Neural cell (in vitro differentiated cells): ENCODE data around the gene MMP13. TPM values are rescaled to one million over a fixed set of nuclear protein-coding genes. Genes with fewer than 3 reads are reported as not detected.

Source experiments
- H2AFZ ChIP-seq: fragments of 200-600, 300-800 bp; sonication (generic), shearing (Covaris generic); 2 replicates; pipeline ENCODE4 v1.6.0; 2014; ENCODE audit warnings: low read depth, mild to moderate bottlenecking, antibody characterized with exemption, low read length, moderate library complexity
- H3F3A ChIP-seq: fragments of 200-600 bp; shearing (Covaris generic); 2 replicates; pipeline ENCODE4 v1.6.1; 2016; ENCODE audit warnings: mild to moderate bottlenecking, moderate library complexity, mixed read lengths, antibody characterized with exemption, low read length; ENCODE audit not compliant: insufficient read depth, poor library complexity, severe bottlenecking
- H3K27ac ChIP-seq: fragments of 200-600, 300-800 bp; sonication (generic), shearing (Covaris generic); 2 replicates; pipeline ENCODE4 v1.5.1; 2014; ENCODE audit warnings: mild to moderate bottlenecking, low read length, moderate library complexity
- H3K27me3 ChIP-seq: fragments of 300-800, 200-600 bp; sonication (generic), shearing (Covaris generic); 2 replicates; pipeline ENCODE4 v1.6.0; 2014; ENCODE audit warnings: mild to moderate bottlenecking, low read depth, low read length, moderate library complexity; ENCODE audit not compliant: insufficient read depth
- H3K36me3 ChIP-seq: fragments of 300-800, 200-600 bp; sonication (generic), shearing (Covaris generic); 2 replicates; pipeline ENCODE4 v1.5.1; 2014; ENCODE audit warnings: mild to moderate bottlenecking, antibody characterized with exemption, low read length, moderate library complexity; ENCODE audit not compliant: insufficient read depth
- H3K4me2 ChIP-seq: fragments of 300-800, 200-600 bp; sonication (generic), shearing (Covaris generic); 2 replicates; pipeline ENCODE4 v1.6.0; 2014; ENCODE audit warnings: mild to moderate bottlenecking, low read length
- H3K4me3 ChIP-seq: fragments of 300-800, 200-600 bp; sonication (generic), shearing (Covaris generic); 2 replicates; pipeline ENCODE4 v1.5.1; 2014; ENCODE audit warnings: mild to moderate bottlenecking, low read length, moderate library complexity
- H3K79me2 ChIP-seq: fragments of 200-600 bp; shearing (Covaris generic); replicated peaks from 2 replicates; pipeline ENCODE4 v1.6.0; 2014; ENCODE audit warnings: mild to moderate bottlenecking, low read length, moderate library complexity; ENCODE audit not compliant: insufficient read depth
- H3K9ac ChIP-seq: fragments of 300-800, 200-600 bp; sonication (generic), shearing (Covaris generic); 2 replicates; pipeline ENCODE4 v1.6.1; 2016; ENCODE audit warnings: mild to moderate bottlenecking, low read length, mixed read lengths
- H3K9me2 ChIP-seq: fragments of 200-600 bp; shearing (Covaris generic); 2 replicates; pipeline ENCODE4 v1.6.1; 2016; ENCODE audit warnings: mild to moderate bottlenecking, low read length, mixed read lengths; ENCODE audit not compliant: insufficient read depth
- H3K9me3 ChIP-seq: fragments of 200-600, 300-800 bp; sonication (generic), shearing (Covaris generic); 2 replicates; pipeline ENCODE4 v1.6.1; 2016; ENCODE audit warnings: mild to moderate bottlenecking, mixed run types, low read length, moderate library complexity, mixed read lengths
- H4K20me1 ChIP-seq: fragments of 200-600 bp; shearing (Covaris generic); 2 replicates; pipeline ENCODE4 v1.6.1; 2016; ENCODE audit warnings: mild to moderate bottlenecking, mixed run types; ENCODE audit not compliant: insufficient read depth
- CTCF ChIP-seq: fragments of 450-650 bp; IDR thresholded peaks from 2 replicates; pipeline ENCODE4 v1.5.1; 2014; ENCODE audit warnings: antibody characterized with exemption, mild to moderate bottlenecking, moderate library complexity; ENCODE audit not compliant: poor library complexity, severe bottlenecking
- EP300 ChIP-seq: fragments of 450-650 bp; conservative IDR thresholded peaks from 2 replicates; pipeline ENCODE4 v1.6.1; 2014; ENCODE audit warnings: antibody characterized with exemption, mild to moderate bottlenecking, moderate library complexity; ENCODE audit not compliant: poor library complexity, severe bottlenecking
- EZH2 ChIP-seq: fragments of 200-600, 300-800 bp; shearing (Covaris generic), sonication (generic); IDR thresholded peaks from 2 replicates; pipeline ENCODE4 v1.6.1; 2014; ENCODE audit warnings: antibody characterized with exemption, low read length, borderline replicate concordance, mild to moderate bottlenecking; ENCODE audit not compliant: insufficient read depth, poor library complexity, severe bottlenecking
- MXI1 ChIP-seq: fragments of 450-650 bp; conservative IDR thresholded peaks from 2 replicates; pipeline ENCODE4 v1.6.1; 2014; ENCODE audit warnings: antibody characterized with exemption, mild to moderate bottlenecking; ENCODE audit not compliant: poor library complexity, severe bottlenecking
- POLR2AphosphoS5 ChIP-seq: IDR thresholded peaks from 2 replicates; pipeline ENCODE4 v1.6.1; 2012
- RAD21 ChIP-seq: fragments of 450-650 bp; conservative IDR thresholded peaks from 2 replicates; pipeline ENCODE4 v1.6.1; 2014; ENCODE audit warnings: antibody characterized with exemption, mild to moderate bottlenecking, moderate library complexity
- REST ChIP-seq: IDR thresholded peaks from 2 replicates; pipeline ENCODE4 v1.6.1; 2012; ENCODE audit warnings: borderline replicate concordance
- SMC3 ChIP-seq: fragments of 450-650 bp; conservative IDR thresholded peaks from 2 replicates; pipeline ENCODE4 v1.6.1; 2014; ENCODE audit warnings: antibody characterized with exemption, mild to moderate bottlenecking, moderate library complexity; ENCODE audit not compliant: poor library complexity
- TAF1 ChIP-seq: IDR thresholded peaks from 2 replicates; pipeline ENCODE4 v1.6.1; 2012; ENCODE audit warnings: low read depth
- polyA plus RNA-seq: library from polyadenylated mRNA; depleted of rRNA; stranded (reverse); fragments of >200 nt; gene quantifications from 2 replicates; pipeline ENCODE4 v1.2.3, GENCODE V29; 2014

Gene MMP13
- polyA plus RNA-seq, 1 donor from 2014 or later = not detected

GRCh38 chr11:102921587-102922220 lies 33.8 kb downstream of the MMP13 start:
- Histone ChIP-seq H2AFZ (no peak overlapping the region), H3K79me2 (no peaks in the 10 kb centered on the region), H3K9me3 (no peaks in the 10 kb centered on the region), H3K9ac (no peak overlapping the region), H3F3A (no peaks in the 10 kb centered on the region), H3K36me3 (no peaks in the 10 kb centered on the region), H3K27me3 (no peaks in the 10 kb centered on the region), H3K4me3 (no peak overlapping the region), H4K20me1 (no peaks in the 10 kb centered on the region), H3K4me2 (no peak overlapping the region), H3K27ac (no peak overlapping the region), H3K9me2 (no peaks in the 10 kb centered on the region)
- no peak for TF ChIP-seq POLR2AphosphoS5
- no peak for TF ChIP-seq MXI1
- TF ChIP-seq CTCF = no peak
- no peak for TF ChIP-seq EZH2
- no peak for TF ChIP-seq TAF1
- TF ChIP-seq EP300 = no peak
- TF ChIP-seq REST = no peak
- TF ChIP-seq SMC3 = no peak
- no peak for TF ChIP-seq RAD21

DNA sequence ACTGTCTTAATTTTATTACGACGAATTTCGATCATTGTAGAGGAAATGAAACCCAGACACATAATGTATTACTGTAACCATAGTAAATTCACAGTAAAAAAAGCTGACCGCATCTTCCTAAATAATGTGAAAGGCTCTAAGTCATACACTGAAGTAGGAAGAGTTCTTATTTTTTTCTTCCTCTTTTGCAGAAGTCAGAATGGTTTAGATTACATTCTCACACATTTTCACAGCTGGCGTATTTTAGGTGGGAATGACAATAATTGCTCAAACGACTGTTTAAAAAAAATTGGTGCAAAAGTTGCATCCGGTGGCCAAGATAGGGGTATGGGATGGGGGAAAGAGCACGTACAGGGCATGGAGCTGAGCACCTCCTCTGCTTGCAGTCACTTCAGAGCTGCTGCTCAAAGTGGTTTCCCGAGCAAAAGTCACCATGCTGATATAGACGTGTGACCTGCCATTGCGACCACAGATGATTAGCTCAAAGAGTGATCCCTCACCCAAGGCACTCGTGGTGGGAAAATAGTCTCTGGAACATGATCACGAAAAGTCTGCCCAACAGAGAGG lies 35.3 kb downstream of the MMP13 start:
- no peaks in the 10 kb centered on the region for H4K20me1 ChIP-seq
- H3K4me3 ChIP-seq = no peak overlapping the region
- H3K9ac ChIP-seq = no peak overlapping the region
- no peaks in the 10 kb centered on the region for H3K36me3 ChIP-seq
- H3K79me2 ChIP-seq = no peaks in the 10 kb centered on the region
- H3F3A ChIP-seq = no peaks in the 10 kb centered on the region
- H3K4me2 ChIP-seq = no peak overlapping the region
- no peaks in the 10 kb centered on the region for H3K27me3 ChIP-seq
- no peaks in the 10 kb centered on the region for H3K9me3 ChIP-seq
- H2AFZ ChIP-seq = no peak overlapping the region
- TF ChIP-seq CTCF (no peak), POLR2AphosphoS5 (no peak), RAD21 (no peak), MXI1 (no peak), EP300 (no peak), EZH2 (no peak), SMC3 (no peak), TAF1 (no peak), REST (no peak)
- H3K9me2 ChIP-seq = no peaks in the 10 kb centered on the region
- no peak overlapping the region for H3K27ac ChIP-seq
